ENCODE data around the gene NR1D2. TPM values are rescaled to one million over a fixed set of nuclear protein-coding genes. Genes with fewer than 3 reads are reported as not detected.
A peak's percentile ranks its signal among the peaks of the same experiment; 100 is the strongest.

The NR1D2 gene
- total and polyA plus RNA-seq, 2 donors from 2014 or later, result 7.1 to 49.3 TPM

DNA sequence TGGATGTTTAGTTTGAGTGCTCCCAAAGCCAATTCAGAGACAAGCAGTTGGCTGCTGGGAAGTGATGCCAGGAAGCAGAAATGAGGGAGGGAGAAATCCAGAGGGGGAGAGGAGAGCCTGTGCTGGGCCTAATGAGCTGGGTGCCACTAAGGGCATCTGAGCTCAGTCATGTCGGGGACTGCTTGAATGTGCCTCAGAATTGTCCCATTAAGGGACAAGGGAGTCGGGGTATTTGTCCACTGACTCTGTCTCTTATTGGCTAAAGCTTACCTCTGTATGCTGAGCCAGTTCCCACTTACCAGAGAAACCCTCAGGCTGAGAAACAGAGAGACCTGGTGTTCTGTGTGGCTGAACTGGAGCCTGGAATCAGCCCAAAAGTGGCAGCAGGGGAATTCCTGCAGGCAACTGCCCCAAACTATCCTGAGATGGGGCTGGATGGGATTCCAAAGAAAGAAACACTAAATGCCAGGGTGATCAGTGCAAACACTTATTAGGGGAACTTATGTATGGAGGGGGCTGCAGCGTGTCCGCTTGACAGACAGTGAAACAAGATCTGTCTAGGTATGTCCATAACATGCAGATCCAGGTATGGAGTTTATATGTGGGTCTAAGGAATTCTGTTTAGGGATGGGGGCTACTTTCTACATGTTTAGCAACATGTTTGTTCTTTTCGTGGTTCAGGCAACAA, 48.6 kb downstream of the NR1D2 start:
- Histone ChIP-seq H3K36me3 (ENCODE audit: control insufficient read depth in 2 of 3, insufficient read depth in 3 of 3, low read length in 3 of 3) (no peaks in the 10 kb centered on the region), H3K27me3 (ENCODE audit: control insufficient read depth, insufficient read depth, low read length) (no peaks in the 10 kb centered on the region), H3K4me3 (ENCODE audit: low read length in 3 of 3) (no peak overlapping the region), H3K9ac (ENCODE audit: low read length in 3 of 3) (no peak overlapping the region), H3K4me1 (ENCODE audit: control insufficient read depth in 2 of 3, insufficient read depth in 2 of 3, low read depth in 1 of 3, low read length in 3 of 3) (peaks cover 3 to 10% (median 6%) of the 10 kb centered on the region in 3 donors), H3K27ac (ENCODE audit: low read depth in 2 of 2, low read length in 2 of 2) (no peak overlapping the region), H3K9me3 (ENCODE audit: control insufficient read depth in 2 of 3, insufficient read depth in 1 of 3, low read length in 3 of 3) (no peaks in the 10 kb centered on the region)
- FAIRE-seq (no peak), DNase-seq (no peak)
- intact Hi-C loops (cut with DNase I), result loop anchor here (10.0 kb wide), 1 partner anchor 691 kb away; no protein-coding TSS in a partner anchor
- TF ChIP-seq, protein P1, sequence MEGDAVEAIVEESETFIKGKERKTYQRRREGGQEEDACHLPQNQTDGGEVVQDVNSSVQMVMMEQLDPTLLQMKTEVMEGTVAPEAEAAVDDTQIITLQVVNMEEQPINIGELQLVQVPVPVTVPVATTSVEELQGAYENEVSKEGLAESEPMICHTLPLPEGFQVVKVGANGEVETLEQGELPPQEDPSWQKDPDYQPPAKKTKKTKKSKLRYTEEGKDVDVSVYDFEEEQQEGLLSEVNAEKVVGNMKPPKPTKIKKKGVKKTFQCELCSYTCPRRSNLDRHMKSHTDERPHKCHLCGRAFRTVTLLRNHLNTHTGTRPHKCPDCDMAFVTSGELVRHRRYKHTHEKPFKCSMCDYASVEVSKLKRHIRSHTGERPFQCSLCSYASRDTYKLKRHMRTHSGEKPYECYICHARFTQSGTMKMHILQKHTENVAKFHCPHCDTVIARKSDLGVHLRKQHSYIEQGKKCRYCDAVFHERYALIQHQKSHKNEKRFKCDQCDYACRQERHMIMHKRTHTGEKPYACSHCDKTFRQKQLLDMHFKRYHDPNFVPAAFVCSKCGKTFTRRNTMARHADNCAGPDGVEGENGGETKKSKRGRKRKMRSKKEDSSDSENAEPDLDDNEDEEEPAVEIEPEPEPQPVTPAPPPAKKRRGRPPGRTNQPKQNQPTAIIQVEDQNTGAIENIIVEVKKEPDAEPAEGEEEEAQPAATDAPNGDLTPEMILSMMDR (IDR thresholded peaks at IDR 0.05; ENCODE audit: borderline replicate concordance, extremely low read depth, insufficient read depth), result no peak

DNA sequence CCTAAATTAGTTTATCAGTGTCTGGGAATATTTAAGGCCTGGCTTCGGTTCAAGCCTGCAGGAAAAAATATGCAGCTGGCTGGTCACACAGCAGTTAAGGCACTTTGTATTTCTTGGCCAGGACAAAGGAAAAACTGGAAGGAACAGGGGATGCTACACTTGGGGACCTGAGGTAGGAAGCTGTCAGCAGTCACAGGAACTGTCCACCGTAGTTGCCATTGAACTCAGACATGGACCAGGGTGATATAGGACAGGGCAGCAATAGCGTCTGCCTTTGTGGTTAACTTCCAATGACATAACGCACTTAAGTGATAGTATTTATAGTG, 49.1 kb downstream of the NR1D2 start:
- Histone ChIP-seq H3K27ac (ENCODE audit: low read depth in 2 of 2, low read length in 2 of 2) (no peak overlapping the region), H3K9ac (ENCODE audit: low read length in 3 of 3) (no peak overlapping the region), H3K4me3 (ENCODE audit: low read length in 3 of 3) (no peak overlapping the region), H3K36me3 (ENCODE audit: control insufficient read depth in 2 of 3, insufficient read depth in 3 of 3, low read length in 3 of 3) (no peaks in the 10 kb centered on the region), H3K9me3 (ENCODE audit: control insufficient read depth in 2 of 3, insufficient read depth in 1 of 3, low read length in 3 of 3) (no peaks in the 10 kb centered on the region), H3K4me1 (ENCODE audit: control insufficient read depth in 2 of 3, insufficient read depth in 2 of 3, low read depth in 1 of 3, low read length in 3 of 3) (peaks cover 3 to 10% (median 6%) of the 10 kb centered on the region in 3 donors), H3K27me3 (ENCODE audit: control insufficient read depth, insufficient read depth, low read length) (no peaks in the 10 kb centered on the region)
- intact Hi-C loops (cut with DNase I), result loop anchor here (10.0 kb wide), 1 partner anchor 691 kb away; no protein-coding TSS in a partner anchor
- no peak for FAIRE-seq
- TF ChIP-seq, protein P1 (IDR thresholded peaks at IDR 0.05; ENCODE audit: borderline replicate concordance, extremely low read depth, insufficient read depth), result no peak
- DNase-seq, result peak in 2 of 5 donors; percentile 36 to 73

DNA sequence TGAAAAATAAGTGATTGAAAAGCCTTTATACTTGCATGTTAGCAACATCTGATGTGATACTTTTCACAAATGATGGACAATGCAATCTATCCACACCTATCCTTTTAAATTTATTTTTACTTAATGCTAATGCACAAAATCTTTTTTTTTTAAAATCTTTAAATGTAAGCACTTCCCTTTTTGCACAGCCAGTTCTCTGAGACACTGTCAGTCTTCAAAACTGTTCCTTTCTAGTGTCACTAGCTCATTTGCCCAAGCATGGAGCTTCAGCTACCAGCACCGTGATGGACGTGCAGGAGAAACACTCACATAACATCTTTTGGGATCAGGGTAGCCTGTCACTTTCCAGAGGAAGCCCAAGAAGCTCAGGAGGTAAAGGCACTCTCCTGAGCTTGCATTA, 50.1 kb downstream of the NR1D2 start:
- no peak for DNase-seq
- TF ChIP-seq, protein P1 (IDR thresholded peaks at IDR 0.05; ENCODE audit: borderline replicate concordance, extremely low read depth, insufficient read depth), result no peak
- no peaks in the 10 kb centered on the region for H3K27me3 ChIP-seq (ENCODE audit: control insufficient read depth, insufficient read depth, low read length)
- no peaks in the 10 kb centered on the region for H3K9me3 ChIP-seq (ENCODE audit: control insufficient read depth in 2 of 3, insufficient read depth in 1 of 3, low read length in 3 of 3)
- FAIRE-seq, result no peak
- H3K9ac ChIP-seq (ENCODE audit: low read length in 3 of 3), result no peak overlapping the region
- H3K27ac ChIP-seq (ENCODE audit: low read depth in 2 of 2, low read length in 2 of 2), result no peak overlapping the region
- intact Hi-C loops (cut with DNase I), result loop anchor here (10.0 kb wide), 1 partner anchor 690 kb away; no protein-coding TSS in a partner anchor
- H3K4me3 ChIP-seq (ENCODE audit: low read length in 3 of 3), result no peak overlapping the region
- H3K4me1 ChIP-seq (ENCODE audit: control insufficient read depth in 2 of 3, insufficient read depth in 2 of 3, low read depth in 1 of 3, low read length in 3 of 3), result peaks cover 3 to 10% (median 6%) of the 10 kb centered on the region in 3 donors
- no peaks in the 10 kb centered on the region for H3K36me3 ChIP-seq (ENCODE audit: control insufficient read depth in 2 of 3, insufficient read depth in 3 of 3, low read length in 3 of 3)
